H9 (cell line): Measurements from ENCODE around the gene MED15. TPM values are rescaled to one million over a fixed set of nuclear protein-coding genes. Genes with fewer than 3 reads are reported as not detected.

ENCODE experiments used
- DNase-seq: peaks from one replicate; pipeline ENCODE4 v3.0.0-alpha.2; 2017
- H2AFZ ChIP-seq: one replicate; pipeline ENCODE4 v1.6.1; 2013; ENCODE audit warnings: mild to moderate bottlenecking, low read length, control low read depth, moderate library complexity
- H2AK5ac ChIP-seq: 2 replicates; pipeline ENCODE4 v1.6.1; 2013; ENCODE audit warnings: low read length, control low read depth, mixed read lengths; ENCODE audit not compliant: insufficient read length
- H2BK120ac ChIP-seq: one replicate; pipeline ENCODE4 v1.6.1; 2013; ENCODE audit warnings: low read depth, mild to moderate bottlenecking, low read length, control low read depth, inconsistent platforms; ENCODE audit not compliant: poor library complexity, severe bottlenecking
- H2BK12ac ChIP-seq: 2 replicates; pipeline ENCODE4 v1.6.1; 2013; ENCODE audit warnings: low read length, control low read depth, mixed read lengths, low read depth; ENCODE audit not compliant: insufficient read length
- H2BK15ac ChIP-seq: 2 replicates; pipeline ENCODE4 v1.6.1; 2013; ENCODE audit warnings: low read depth, low read length, control low read depth
- H2BK20ac ChIP-seq: one replicate; pipeline ENCODE4 v1.6.1; 2013; ENCODE audit warnings: low read depth, mild to moderate bottlenecking, low read length, control low read depth, inconsistent platforms; ENCODE audit not compliant: poor library complexity, severe bottlenecking
- H2BK5ac ChIP-seq: 2 replicates; pipeline ENCODE4 v1.6.1; 2013; ENCODE audit warnings: low read length, control low read depth, mixed read lengths; ENCODE audit not compliant: insufficient read length
- H3K14ac ChIP-seq: 2 replicates; pipeline ENCODE4 v1.6.1; 2013; ENCODE audit warnings: low read length, control low read depth; ENCODE audit not compliant: insufficient read depth
- H3K18ac ChIP-seq: 2 replicates; pipeline ENCODE4 v1.6.1; 2013; ENCODE audit warnings: low read depth, mild to moderate bottlenecking, mixed read lengths, low read length, control low read depth; ENCODE audit not compliant: insufficient read length
- H3K23ac ChIP-seq: 2 replicates; pipeline ENCODE4 v1.6.1; 2013; ENCODE audit warnings: low read length, control low read depth, mixed read lengths, low read depth; ENCODE audit not compliant: insufficient read length
- H3K23me2 ChIP-seq: 2 replicates; pipeline ENCODE4 v1.6.1; 2013; ENCODE audit warnings: low read depth, mild to moderate bottlenecking, mixed read lengths, low read length, control low read depth; ENCODE audit not compliant: insufficient read length, poor library complexity, severe bottlenecking
- H3K27ac ChIP-seq: 2 replicates; pipeline ENCODE4 v1.5.1; 2013; ENCODE audit warnings: low read length, control low read depth, mixed read lengths, low read depth; ENCODE audit not compliant: insufficient read length
- H3K27me3 ChIP-seq: 2 replicates; pipeline ENCODE4 v1.6.1; 2013; ENCODE audit warnings: low read length, control low read depth, inconsistent platforms; ENCODE audit not compliant: insufficient read depth
- H3K4ac ChIP-seq: 2 replicates; pipeline ENCODE4 v1.6.1; 2013; ENCODE audit warnings: low read depth, mild to moderate bottlenecking, control low read depth, inconsistent platforms, low read length, moderate library complexity
- H3K4me1 ChIP-seq: 2 replicates; pipeline ENCODE4 v1.6.1; 2013; ENCODE audit warnings: low read length, control low read depth, inconsistent platforms; ENCODE audit not compliant: insufficient read depth
- H3K4me2 ChIP-seq: 2 replicates; pipeline ENCODE4 v1.6.1; 2013; ENCODE audit warnings: low read length, control low read depth, mixed read lengths; ENCODE audit not compliant: insufficient read length, insufficient read depth
- H3K56ac ChIP-seq: 2 replicates; pipeline ENCODE4 v1.6.1; 2013; ENCODE audit warnings: low read depth, mild to moderate bottlenecking, mixed read lengths, low read length, control low read depth; ENCODE audit not compliant: insufficient read length
- H3K79me1 ChIP-seq: 2 replicates; pipeline ENCODE4 v1.6.1; 2013; ENCODE audit warnings: low read depth, mild to moderate bottlenecking, moderate library complexity, low read length, control low read depth, inconsistent platforms; ENCODE audit not compliant: insufficient read depth, poor library complexity, severe bottlenecking
- H3K79me2 ChIP-seq: 2 replicates; pipeline ENCODE4 v1.6.1; 2013; ENCODE audit warnings: low read length, control low read depth, inconsistent platforms; ENCODE audit not compliant: insufficient read depth
- H3K9ac ChIP-seq: 2 replicates; pipeline ENCODE4 v1.6.1; 2013; ENCODE audit warnings: low read length, control low read depth, mixed read lengths; ENCODE audit not compliant: insufficient read length; ENCODE audit errors: extremely low read depth
- H3K9me3 ChIP-seq: one replicate; pipeline ENCODE4 v1.6.1; 2013; ENCODE audit warnings: low read depth, low read length, inconsistent platforms; ENCODE audit not compliant: control insufficient read depth
- H3T11ph ChIP-seq: one replicate; pipeline ENCODE4 v1.6.1; 2013; ENCODE audit warnings: mild to moderate bottlenecking, low read length, control low read depth, inconsistent platforms
- H4K20me1 ChIP-seq: one replicate; pipeline ENCODE4 v1.6.1; 2013; ENCODE audit not compliant: control insufficient read depth, insufficient read length, insufficient read depth
- H4K5ac ChIP-seq: 2 replicates; pipeline ENCODE4 v1.6.1; 2013; ENCODE audit warnings: low read depth, mild to moderate bottlenecking, mixed read lengths, low read length, control low read depth; ENCODE audit not compliant: insufficient read length
- H4K8ac ChIP-seq: replicated peaks from 2 replicates; pipeline ENCODE4 v1.6.1; 2013; ENCODE audit warnings: low read length, control low read depth, mixed read lengths, low read depth; ENCODE audit not compliant: insufficient read length
- H4K91ac ChIP-seq: 2 replicates; pipeline ENCODE4 v1.6.1; 2013; ENCODE audit warnings: low read depth, mild to moderate bottlenecking, moderate library complexity, mixed read lengths, low read length, control low read depth; ENCODE audit not compliant: insufficient read length
- H3K27ac Mint-ChIP-seq, 3 experiments: 2 replicates in 2 of 3; 3 replicates in 1 of 3; pipeline ENCODE4 v1.8.0; 2020 to 2021; ENCODE audit warnings: mixed read lengths in 3 of 3, mild to moderate bottlenecking in 1 of 3, moderate library complexity in 1 of 3
- H3K27me3 Mint-ChIP-seq: 2 replicates; pipeline ENCODE4 v1.8.0; 2021; ENCODE audit warnings: low read depth, mild to moderate bottlenecking, moderate library complexity, mixed read lengths
- H3K36me3 Mint-ChIP-seq, 3 experiments: 2 replicates in 2 of 3; 3 replicates in 1 of 3; pipeline ENCODE4 v1.8.0; 2020 to 2021; ENCODE audit warnings: low read depth in 3 of 3, mixed read lengths in 3 of 3; ENCODE audit not compliant: insufficient read depth in 1 of 3
- H3K4me1 Mint-ChIP-seq, 2 experiments: 2 replicates each; pipeline ENCODE4 v1.8.0; 2020; ENCODE audit warnings: mixed read lengths in 2 of 2
- H3K4me3 Mint-ChIP-seq, 2 experiments: 2 replicates in 1 of 2; 3 replicates in 1 of 2; pipeline ENCODE4 v1.8.0; 2020 to 2021; ENCODE audit warnings: mild to moderate bottlenecking in 2 of 2, mixed read lengths in 2 of 2, moderate library complexity in 1 of 2
- H3K9me3 Mint-ChIP-seq, 2 experiments: 2 replicates in 1 of 2; 3 replicates in 1 of 2; pipeline ENCODE4 v1.8.0; 2020; ENCODE audit warnings: mild to moderate bottlenecking in 2 of 2, mixed read lengths in 2 of 2, moderate library complexity in 1 of 2
- CTCF ChIP-seq: fragments of 200-600 bp; sonication (generic); conservative IDR thresholded peaks from 3 replicates; pipeline ENCODE4 v1.8.0; 2021; ENCODE audit warnings: antibody characterized with exemption, mild to moderate bottlenecking
- WGBS: extraction: QIAGEN DNeasy Blood & Tissue Kit; methylation state at CpG from one replicate; pipeline ENCODE4 v1.1.7; 2013; ENCODE audit warnings: missing lambda C conversion rate, low lambda C conversion rate, mixed read lengths; ENCODE audit not compliant: insufficient read length; ENCODE audit errors: extremely low coverage; 5-methylcytosine and 5-hydroxymethylcytosine counted together
- total RNA-seq: library from RNA; stranded (reverse); gene quantifications from 2 replicates; pipeline ENCODE4 v1.2.1, GENCODE V29; 2021

Gene MED15
- total RNA-seq, 1 experiment from 2014 or later = 47.4 TPM

GRCh38 chr22:20559174-20559760, 51.9 kb downstream of the MED15 start:
- no peak overlapping the region for H3T11ph ChIP-seq

More at GRCh38 chr22:20559174-20559760, 51.9 kb downstream of the MED15 start:
- no peaks in the 10 kb centered on the region for H3K4me1 ChIP-seq
- no peak overlapping the region for H3K23ac ChIP-seq
- H4K91ac ChIP-seq = no peak overlapping the region
- no peaks in the 10 kb centered on the region for H3K4me1 Mint-ChIP-seq
- no peaks in the 10 kb centered on the region for H3K79me1 ChIP-seq
- no peak overlapping the region for H2BK120ac ChIP-seq
- H3K9ac ChIP-seq = no peak overlapping the region
- no peak overlapping the region for H2AFZ ChIP-seq
- H4K8ac ChIP-seq = no peak overlapping the region
- no peak overlapping the region for H4K5ac ChIP-seq
- WGBS = 100% methylated on average over 1 of the region's 4 CpGs
- H3K9me3 Mint-ChIP-seq = peaks cover 10 to 11% of the 10 kb centered on the region in 2 experiments
- H3K56ac ChIP-seq = no peak overlapping the region
- H3K4me2 ChIP-seq = no peak overlapping the region
- H2AK5ac ChIP-seq = no peak overlapping the region
- no peak for TF ChIP-seq CTCF
- H3K18ac ChIP-seq = no peak overlapping the region
- peaks cover 6% of the 10 kb centered on the region for H3K9me3 ChIP-seq
- H3K36me3 Mint-ChIP-seq = peaks cover 35 to 63% (median 42%) of the 10 kb centered on the region in 3 experiments
- H2BK15ac ChIP-seq = no peak overlapping the region
- H3K27ac ChIP-seq = no peak overlapping the region
- no peaks in the 10 kb centered on the region for H3K27me3 ChIP-seq
- H2BK20ac ChIP-seq = no peak overlapping the region
- H4K20me1 ChIP-seq = no peaks in the 10 kb centered on the region
- no peaks in the 10 kb centered on the region for H3K23me2 ChIP-seq
- no peaks in the 10 kb centered on the region for H3K27me3 Mint-ChIP-seq
- no peak overlapping the region for H2BK12ac ChIP-seq
- H3K4ac ChIP-seq = no peak overlapping the region
- H3K79me2 ChIP-seq = no peaks in the 10 kb centered on the region
- no peak for DNase-seq
- H3K14ac ChIP-seq = no peak overlapping the region
- H2BK5ac ChIP-seq = no peak overlapping the region
- no peak overlapping the region for H3K27ac Mint-ChIP-seq
- no peak overlapping the region for H3K4me3 Mint-ChIP-seq
